ENCODE results near the gene SMIM5.
A peak's percentile ranks its signal among the peaks of the same experiment; 100 is the strongest.
"Not testable (repeated sequence)": the region's sequence is repeated elsewhere in the genome, so short reads cannot be mapped to it uniquely, and the experiment has no call there.

SMIM5 gene, protein sequence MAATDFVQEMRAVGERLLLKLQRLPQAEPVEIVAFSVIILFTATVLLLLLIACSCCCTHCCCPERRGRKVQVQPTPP

DNA sequence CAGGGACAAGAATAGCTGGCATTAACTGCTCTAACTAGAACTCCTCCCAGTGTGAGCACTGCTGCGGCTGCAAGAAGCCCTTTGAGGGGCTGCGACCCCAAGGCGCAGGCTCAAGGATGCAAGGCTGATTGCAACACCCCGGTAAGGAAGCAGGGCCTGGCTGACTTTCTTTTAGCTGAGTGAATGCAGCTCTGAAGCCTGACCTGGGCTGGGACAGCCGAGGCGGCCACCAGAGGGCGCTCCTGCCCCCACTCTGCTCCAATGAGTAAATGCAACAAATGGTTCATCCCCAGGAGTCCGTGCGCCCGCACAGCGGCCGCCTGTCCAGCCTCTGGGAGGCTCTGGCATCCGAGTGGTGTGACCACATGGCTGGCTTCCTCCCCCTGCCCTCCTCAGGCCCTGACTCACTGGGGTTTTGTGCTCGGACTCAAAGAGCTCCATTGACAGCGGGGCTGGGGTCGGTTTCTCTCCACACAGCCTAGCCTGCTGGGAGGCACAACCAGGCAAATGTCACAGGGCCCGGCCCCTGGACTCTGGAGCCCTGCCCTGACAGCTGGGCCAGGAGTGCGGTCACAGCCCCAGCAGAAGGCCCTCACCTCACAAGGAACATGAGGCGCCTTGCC lies at the start of gene SMIM5:
SMIM5 (plus strand) TSS at position 572 of the 623 bp plus-strand sequence. CDS start 6,768 bp downstream, outside the sequence.
- peak; percentile 84 for DNase-seq (ENCODE audit: low spot score)

DNA sequence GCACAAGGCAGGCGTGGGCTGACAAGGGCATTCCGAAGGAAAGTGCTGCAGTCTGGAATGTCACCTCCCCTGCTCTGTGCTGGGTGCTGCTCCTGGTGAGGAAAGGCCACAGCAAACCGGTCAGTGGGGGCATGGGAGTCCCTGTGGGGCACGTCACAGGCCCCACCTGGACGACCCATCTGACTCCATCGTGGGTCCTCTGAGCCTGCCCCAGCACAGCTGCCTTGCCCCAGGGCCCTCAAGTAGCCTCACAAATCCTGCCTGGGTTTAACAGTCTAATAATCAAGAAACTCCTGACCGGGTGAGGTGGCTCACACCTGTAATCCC lies 48.4 kb upstream of the SMIM5 start:
- DNase-seq (ENCODE audit: low spot score) = no peak

DNA sequence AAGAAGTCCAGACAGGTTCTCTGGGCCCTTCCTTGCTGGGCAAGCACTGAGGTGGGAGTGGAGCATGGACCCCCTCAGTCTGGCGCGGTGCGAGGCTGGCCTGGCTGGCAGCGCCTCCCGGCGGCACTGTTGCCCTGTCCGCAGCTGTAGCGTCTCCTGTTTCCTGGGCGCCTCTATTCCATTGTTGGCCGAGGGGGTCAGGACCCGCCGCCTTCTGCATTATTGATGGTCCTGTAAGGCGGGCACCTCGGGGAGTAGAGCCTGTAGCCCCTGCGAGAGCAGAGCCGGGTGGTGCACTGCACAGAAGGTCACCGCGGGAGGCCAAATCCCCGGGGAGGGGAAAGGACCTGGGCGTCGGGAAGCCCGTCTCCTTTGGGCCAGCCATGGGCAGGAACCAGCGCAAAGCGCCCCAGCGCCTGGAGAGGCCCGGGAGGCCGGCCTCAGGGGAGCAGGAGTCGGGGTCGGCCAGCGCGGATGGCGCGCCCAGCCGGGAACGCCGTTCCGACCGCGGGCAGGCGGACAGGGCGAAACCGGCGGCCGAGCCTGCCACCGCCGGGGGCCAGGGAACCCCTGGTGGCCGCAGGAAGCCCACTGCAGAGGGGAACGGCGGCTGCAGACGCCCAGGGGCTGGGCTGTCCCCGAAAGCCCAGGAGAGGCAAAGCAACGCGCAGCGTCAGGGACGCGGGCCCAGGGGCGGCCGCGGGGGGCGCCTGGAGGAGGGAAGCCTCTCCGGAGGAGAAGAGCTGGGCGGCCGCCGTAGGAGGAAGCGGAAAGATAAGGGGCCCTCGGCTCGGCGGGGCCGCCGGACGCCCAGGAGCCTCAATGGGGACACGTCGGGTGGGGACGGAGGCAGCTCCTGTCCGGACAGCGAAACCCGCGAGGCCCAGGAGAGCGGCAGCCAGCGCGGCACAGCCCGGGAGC lies 45.3 kb upstream of the SMIM5 start, which contains the start of gene MYO15B:
MYO15B (plus strand) TSS at position 126 of the 921 bp plus-strand sequence; CDS start at position 384, 258 bp downstream.
- no peak for DNase-seq (ENCODE audit: low spot score)

DNA sequence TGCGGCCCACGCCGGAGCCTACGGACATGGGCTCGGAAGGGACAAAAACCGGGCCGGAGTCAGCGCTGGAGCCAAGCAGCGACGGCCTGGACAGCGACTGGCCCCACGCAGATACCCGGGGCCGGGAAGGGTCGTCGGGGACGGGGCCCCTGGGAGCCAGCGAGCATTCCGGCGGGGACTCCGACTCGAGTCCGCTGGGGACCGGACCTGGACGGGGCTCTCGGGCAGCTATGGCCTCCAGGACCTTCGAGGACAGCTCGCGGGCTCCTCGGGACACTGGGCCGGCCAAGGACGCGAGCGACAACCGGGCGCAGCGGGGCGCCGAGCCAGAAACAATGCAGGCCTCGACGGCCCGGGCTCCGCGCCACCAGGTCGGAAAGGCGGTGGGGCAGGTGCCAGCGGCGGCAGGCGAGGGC lies 44.6 kb upstream of the SMIM5 start:
- no peak for DNase-seq (ENCODE audit: low spot score)

- DNase-seq (ENCODE audit: low spot score) = peak; percentile 89
Measured at GRCh38 chr17:75589012-75589918, 44.0 kb upstream of the SMIM5 start.

DNA sequence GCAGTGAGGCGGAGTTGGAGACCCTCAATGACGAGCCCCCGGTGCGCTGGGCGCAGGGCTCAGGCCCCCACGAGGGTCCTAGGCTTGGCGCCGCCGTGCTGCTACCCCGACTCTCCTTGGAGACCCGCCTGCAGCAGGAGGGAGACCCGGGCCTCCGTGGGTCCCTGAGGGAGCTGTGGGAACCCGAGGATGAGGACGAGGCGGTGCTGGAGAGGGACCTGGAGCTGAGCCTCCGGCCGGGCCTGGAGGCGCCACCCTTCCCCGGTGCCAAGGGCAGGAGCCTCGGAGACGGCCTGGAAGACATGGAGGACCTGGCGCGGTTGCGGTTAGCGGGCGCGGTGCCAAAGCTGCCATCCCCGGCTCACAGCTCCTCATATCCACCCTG lies 43.3 kb upstream of the SMIM5 start:
- no peak for DNase-seq (ENCODE audit: low spot score)

- no peak for DNase-seq (ENCODE audit: low spot score)
Measured at GRCh38 chr17:75590314-75590761, 42.9 kb upstream of the SMIM5 start.

DNA sequence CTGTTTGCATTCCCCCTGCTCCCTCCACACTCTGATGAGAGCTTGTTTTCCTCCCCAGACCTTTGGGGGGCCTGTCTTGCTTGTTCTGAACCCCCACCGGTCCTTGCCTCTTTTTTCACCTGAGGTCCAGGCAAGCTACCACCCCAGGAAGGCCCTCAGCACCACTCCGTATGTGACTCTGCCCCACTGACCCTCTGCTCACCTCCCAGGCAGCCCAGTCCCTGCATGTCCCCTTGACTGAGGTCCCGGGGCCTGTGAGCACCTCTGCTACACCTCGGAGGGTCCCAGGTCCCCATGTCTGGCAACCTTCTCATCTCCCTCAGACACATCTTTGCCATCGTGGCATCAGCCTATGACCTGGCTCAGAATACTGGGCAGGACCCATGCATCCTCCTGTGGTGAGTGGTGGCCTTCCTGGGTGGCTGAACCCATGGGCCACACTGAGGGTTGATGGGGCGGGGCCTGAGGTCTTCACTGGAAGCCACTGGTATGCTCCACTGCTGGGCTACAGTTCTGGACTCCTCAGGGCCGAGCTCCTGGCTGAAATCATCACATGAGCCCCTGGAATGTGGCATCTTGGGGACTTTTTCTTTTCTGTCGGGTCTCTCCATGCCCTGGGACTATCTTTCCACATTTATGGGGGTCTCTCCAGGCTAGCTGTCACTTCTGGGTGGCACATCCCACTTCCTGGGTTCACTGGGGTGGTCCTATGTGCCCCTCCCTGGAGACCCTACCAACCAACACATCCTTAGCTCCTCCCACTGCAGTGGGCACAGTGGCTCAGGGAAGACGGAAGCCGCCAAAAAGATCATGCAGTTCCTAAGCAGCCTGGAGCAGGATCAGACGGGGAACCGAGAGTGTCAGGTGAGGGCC lies 42.1 kb upstream of the SMIM5 start:
- no peak for DNase-seq (ENCODE audit: low spot score)

DNA sequence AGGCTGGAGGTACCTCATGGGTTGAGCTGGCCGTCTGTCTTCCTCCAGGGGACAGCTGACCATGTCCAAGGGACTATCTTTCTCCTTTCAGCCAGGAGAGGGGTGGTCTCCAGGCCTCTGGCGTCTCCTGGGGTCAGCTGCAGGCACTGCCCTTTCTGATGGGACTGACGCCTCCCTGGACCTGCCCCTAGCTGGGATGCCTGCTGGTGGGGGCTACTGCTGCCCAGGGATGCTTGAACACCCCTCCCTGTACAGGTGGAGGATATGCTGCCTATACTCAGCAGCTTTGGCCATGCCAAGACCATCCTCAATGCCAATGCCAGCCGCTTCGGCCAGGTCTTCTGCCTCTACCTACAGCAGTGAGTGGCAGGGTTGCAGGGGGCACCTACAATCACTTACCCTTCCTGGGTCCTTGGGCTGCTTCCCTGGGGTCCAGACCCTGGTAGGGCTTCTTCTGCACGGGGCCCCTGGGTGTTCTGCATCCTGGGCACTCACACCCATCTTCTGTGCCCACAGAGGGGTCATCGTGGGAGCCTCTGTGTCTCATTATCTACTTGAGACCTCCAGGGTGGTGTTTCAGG lies 41.4 kb upstream of the SMIM5 start:
- DNase-seq (ENCODE audit: low spot score) = no peak

GRCh38 chr17:75592348-75593020 lies 40.8 kb upstream of the SMIM5 start:
- no peak for DNase-seq (ENCODE audit: low spot score)

GRCh38 chr17:75593430-75593829 lies 39.8 kb upstream of the SMIM5 start:
- not testable (repeated sequence) for DNase-seq (ENCODE audit: low spot score)

GRCh38 chr17:75594499-75595283 lies 38.5 kb upstream of the SMIM5 start:
- DNase-seq (ENCODE audit: low spot score) = no peak

GRCh38 chr17:75595284-75595919 lies 37.8 kb upstream of the SMIM5 start:
- DNase-seq (ENCODE audit: low spot score) = no peak

DNA sequence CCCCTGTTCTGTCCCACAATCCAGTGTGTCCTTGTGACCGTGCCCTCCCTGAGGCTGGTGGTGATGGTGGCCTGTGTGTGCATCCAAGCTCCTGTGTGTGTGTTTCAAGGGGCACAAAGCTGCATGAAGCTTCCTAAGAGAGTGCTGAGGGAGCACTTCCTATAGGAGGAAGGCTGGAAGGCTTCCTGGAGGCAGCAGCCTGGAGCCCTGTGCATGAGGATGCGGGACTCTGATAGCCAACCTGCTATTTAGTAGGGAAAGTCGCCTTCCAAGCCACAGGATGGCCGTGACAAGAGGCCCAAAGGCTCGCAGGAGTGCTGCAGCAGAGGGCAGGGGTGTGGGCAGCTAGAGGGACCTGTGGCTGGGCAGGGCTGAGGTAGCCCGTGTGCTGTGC lies 37.3 kb upstream of the SMIM5 start:
- DNase-seq (ENCODE audit: low spot score) = no peak

- DNase-seq (ENCODE audit: low spot score) = no peak
Measured at GRCh38 chr17:75596320-75597087, 36.7 kb upstream of the SMIM5 start.

GRCh38 chr17:75601057-75601987 lies 31.9 kb upstream of the SMIM5 start:
- DNase-seq (ENCODE audit: low spot score) = peak; percentile 80

DNA sequence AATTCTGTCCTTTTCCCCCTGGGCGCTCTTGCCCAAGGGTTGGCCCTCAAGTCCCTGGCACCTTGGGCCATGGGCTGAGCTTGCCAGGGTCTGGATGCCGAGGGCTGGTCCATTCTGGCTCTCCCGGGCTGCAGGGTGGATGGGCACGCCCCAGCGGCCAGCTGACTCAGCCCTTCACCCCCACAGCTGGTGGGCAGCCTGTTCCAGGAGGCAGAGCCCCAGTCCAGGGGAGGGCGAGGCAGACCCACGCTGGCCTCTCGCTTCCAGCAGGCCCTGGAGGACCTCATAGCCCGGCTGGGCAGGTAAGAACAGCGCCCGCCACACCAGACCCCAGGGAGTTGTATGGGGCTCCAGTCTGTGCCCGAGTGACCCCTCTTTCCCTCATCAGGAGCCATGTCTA lies 30.6 kb upstream of the SMIM5 start:
- no peak for DNase-seq (ENCODE audit: low spot score)
